CD4-positive, alpha-beta T cell treated with Interleukin-17A for 4 hours (primary cell): ENCODE results near the gene CYSRT1.
"Not testable (repeated sequence)": the region's sequence is repeated elsewhere in the genome, so short reads cannot be mapped to it uniquely, and the experiment has no call there.

ENCODE experiments used
- DNase-seq: peaks from one replicate; pipeline ENCODE4 v3.0.0-alpha.2; 2020; ENCODE audit warnings: mixed read lengths

The CYSRT1 gene

DNA sequence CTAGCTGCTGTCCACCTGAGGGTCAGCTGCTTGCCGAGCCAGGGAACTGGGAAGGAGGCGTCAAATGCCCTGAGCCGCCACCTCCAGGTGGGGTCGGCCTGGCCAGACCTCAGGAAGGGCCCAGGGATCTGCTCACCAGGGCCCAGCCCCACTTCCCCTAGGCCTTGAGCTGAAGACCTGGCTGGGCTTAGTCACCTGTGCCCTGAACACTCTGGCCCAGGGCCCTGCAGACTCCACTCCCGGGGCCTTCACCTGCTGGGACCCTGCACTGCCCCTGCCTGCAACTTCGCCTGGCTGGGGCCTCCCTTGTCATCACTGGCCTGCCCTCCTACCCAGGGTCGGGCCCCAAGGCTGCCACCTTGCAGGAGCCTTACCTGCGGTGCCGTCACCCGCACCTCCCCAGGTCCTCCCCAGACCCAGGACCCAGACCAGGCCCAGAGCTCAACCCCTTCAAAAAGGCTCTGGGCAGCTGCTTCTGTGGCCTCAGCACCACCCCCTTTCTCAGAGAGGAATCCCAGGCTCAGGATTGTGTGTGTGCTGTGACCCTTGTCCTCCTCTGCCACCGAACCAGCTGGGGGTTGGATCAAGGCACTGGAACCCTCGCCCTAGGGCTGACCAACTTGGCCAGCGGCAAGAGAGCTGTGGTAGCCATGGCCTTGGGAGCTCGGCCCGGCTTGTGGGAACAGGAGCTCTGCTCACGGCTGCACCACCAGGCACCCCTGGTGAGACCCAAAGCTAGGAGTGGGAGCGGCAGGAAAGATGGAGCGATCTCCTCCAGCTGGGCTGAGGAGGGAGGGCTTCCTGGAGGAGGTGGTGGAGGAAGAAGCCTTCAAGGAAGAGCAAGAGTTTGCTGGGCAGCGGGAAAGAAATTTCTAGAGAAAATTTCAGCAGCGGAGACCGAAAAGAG is 29.0 kb downstream of the CYSRT1 start:
- DNase-seq = no peak

DNA sequence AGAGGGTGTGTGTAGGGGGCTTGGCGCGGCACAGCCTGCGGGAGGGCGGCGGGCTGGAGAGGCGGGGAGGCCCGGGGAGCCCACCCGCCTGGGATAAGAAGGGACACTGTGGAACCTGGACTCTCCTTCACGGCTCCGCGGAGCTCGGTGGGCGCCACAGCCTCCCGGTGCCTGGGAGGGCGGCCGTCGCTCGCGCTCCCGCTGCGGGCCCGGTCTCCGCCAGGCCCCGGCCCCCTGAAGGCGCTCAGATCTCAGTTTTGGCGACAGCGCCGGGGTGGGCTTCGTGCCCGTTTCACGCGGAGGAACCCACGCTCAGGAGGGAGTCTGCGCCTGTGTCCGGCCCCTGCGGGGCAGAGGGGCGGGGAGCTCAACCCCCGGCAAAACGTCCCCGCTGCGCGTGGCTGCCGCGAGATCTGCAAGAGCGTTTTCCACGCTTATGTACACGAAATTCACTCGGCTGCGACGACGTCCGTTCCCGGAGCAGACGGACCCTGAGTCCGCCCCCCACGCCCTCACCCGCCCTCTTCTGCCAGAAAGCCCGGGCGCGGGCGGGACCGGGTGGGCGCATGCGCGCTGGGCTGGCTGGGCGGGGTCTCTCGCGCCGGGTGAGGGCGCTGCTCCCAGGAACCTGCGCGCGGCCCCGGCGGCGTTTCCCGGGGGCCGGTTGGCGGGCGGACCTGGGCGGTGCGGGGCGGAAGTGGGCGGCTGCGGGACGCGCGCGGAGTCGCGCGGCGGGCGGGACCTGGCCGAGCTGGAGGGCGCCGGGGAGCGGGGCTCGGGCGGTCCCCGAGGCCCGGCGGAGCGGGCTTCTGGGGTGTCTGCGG is 29.9 kb downstream of the CYSRT1 start, which contains the start of gene NELFB:
NELFB (plus strand) TSS at position 704 of the 824 bp plus-strand sequence.
- DNase-seq = peak; percentile 98

DNA sequence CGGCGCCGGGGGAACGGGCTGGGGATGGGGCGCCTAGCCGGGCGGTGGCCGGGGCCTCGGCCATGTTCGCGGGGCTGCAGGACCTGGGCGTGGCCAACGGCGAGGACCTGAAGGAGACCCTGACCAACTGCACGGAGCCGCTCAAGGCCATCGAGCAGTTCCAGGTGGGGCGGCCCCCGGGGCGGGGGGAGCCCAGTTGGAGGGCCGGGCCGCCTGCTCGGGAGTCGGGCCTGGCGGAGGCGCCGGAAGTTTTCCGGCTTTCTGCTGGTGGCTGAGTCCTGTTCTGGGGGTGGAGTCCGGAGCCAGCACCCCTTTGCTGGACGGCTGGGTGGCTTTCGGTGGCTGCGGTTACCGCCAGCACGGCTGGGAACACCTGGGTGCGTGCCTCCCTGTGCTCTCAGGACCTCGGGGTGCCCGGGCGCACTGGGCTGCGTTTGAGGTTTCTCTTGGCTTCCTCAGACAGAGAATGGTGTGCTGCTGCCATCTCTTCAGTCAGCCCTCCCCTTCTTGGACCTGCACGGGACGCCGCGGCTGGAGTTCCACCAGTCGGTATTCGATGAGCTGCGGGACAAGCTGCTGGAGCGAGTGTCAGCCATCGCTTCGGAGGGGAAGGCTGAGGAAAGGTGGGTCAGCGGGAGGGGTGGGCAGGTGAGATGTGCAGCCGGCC is 30.6 kb downstream of the CYSRT1 start:
- no peak for DNase-seq

DNA sequence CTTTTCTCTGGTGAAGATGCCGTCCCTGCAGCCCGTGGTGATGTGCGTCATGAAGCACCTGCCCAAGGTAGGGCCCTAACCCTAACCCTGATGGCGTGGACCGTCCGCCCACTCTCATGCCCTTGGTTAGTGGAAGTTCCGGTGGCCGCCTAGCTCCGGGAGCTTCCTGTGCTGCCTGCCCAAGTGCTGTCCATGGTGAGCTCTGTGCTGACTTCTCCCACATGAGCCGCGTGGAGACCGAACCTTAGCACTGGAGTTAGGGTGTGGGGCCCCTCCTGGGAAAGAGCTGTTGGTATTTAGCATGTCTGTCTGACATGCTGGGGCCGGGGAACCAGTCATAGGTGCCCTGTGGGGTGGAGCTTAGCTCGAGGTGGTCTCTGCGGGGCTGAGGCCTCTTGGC is 31.4 kb downstream of the CYSRT1 start:
- DNase-seq = no peak

DNA sequence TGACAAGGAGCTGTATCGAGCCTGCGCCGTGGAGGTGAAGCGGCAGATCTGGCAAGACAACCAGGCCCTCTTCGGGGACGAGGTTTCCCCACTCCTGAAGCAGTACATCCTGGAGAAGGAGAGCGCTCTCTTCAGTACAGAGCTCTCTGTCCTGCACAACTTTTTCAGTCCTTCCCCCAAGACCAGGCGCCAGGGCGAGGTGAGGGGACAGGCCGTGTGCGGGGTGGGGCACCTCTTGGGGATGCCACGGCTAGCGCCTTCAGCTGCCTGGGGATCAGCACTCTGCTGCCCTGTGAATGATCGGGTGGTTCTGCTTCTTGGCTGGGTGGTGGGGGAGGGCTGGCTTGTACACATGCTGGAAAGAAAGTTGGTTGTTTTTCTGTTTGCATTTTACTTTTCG is 31.9 kb downstream of the CYSRT1 start:
- DNase-seq = no peak

DNA sequence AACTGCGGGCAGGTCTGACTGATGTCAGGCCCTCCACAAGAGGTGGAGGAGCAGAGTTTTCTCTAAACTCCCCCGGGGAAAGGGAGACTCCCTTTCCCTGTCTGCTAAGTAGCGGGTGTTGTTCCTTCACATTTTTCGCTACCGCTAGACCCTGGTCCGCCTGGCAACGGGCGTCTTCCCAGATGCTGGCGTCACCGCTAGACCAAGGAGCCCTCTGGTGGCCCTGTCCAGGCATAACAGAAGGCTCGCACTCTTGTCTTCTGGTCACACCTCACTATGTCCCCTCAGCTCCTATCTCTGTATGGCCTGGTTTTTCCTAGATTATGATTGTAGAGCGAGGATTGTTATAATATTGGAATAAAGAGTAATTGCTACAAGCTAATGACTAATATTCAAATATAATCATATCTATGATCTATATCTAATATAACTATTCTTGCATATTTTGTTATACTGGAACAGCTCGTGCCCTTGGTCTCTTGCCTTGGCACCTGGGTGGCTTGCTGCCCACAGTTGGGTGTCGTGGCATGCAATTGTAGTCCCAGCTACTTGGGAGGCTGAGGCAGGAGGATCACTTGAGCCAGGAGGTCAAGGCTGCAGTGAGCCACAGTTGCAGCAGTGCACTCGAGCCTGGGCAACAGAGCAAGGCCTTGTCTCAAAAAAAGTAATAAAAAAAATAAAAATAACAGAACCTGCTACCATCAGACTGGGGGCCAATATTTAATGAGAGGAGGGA is 37.4 kb downstream of the CYSRT1 start:
- DNase-seq = not testable (repeated sequence)

DNA sequence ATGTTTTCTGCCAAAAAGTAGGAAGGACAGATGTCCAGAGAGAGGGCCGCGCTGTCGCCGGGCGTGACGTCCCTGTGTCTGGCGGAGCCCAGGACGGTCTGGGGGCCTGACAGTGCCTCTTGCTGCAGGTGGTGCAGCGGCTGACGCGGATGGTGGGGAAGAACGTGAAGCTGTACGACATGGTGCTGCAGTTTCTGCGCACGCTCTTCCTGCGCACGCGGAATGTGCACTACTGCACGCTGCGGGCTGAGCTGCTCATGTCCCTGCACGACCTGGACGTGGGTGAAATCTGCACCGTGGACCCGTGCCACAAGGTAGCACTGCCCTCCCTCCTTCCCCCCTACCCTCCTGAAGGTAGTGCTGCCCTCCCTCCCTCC is 37.9 kb downstream of the CYSRT1 start:
- no peak for DNase-seq

DNA sequence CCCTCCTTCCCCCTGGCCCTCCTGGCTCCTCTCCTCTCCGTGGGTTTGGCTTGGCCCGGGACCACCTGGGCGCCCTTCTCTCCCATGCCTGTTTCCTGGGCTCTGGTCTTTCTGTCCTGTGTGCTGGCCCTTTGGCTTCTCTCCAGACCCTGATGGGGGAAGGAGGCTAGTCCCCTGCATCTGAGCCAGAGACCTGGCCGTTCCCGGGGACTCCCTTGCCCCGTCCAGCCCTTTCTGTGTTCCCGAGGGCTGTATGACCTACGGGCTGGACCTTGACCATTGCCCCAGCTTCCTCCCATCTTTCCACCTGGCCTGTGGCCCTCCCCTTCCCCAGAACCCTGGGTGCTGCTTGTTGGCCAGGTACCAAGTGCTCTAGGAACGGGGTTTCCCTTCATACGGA is 38.5 kb downstream of the CYSRT1 start:
- DNase-seq = no peak

DNA sequence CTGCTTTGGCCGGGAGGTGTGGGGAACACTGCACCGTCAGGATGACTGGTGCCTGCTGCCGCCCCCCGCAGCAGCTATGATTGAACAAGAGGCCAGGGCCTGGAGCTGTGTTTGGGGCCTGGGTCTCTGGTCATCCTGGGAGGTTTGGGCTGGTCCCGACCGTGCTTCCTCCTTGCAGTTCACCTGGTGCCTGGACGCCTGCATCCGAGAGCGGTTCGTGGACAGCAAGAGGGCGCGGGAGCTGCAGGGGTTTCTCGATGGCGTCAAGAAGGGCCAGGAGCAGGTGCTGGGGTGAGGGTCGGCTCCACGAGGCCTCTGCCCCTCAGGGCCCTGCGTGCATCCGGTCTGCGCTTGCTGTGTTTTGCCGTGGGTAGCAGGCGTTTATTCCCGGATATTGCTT is 39.1 kb downstream of the CYSRT1 start:
- DNase-seq = no peak

DNA sequence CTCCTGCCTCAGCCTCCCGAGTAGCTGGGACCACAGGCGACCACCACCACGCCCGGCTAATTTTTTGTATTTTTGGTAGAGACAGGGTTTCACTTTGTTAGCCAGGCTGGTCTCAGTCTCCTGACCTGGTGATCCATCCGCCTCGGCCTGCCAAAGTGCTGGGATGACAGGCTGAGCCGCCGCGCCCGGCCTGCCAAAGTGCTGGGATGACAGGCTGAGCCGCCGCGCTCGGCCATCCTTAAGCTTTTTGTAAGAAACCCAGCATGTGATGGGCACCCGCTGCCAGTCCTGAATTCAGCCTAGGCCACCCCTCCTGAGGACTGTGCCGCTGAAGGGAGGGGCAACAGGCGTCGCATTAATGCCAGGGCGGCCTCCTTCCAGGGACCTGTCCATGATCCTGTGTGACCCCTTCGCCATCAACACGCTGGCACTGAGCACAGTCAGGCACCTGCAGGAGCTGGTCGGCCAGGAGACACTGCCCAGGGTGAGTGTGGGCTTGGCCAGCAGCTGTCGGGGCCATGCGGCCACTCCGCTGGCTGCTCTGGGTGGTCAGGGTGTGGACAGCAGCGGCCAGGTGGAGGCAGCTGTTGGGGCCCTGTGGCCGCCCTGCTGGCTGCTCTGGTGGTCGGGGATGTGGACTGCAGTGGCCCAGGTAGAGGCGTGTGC is 40.7 kb downstream of the CYSRT1 start:
- DNase-seq = no peak

DNA sequence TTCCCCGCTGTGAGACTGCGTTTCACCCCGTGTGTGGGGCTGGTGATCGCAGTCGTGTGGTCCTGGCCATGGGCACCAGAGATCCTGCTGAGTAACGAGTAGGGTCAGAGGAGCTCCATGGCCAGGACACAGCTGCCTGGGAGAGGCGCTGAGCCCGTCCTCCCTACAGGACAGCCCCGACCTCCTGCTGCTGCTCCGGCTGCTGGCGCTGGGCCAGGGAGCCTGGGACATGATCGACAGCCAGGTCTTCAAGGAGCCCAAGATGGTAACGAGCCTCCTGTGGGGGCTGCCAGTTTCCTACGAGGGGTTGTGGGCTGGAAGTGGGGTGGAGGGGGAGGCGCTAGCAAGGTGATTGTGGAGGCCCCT is 41.2 kb downstream of the CYSRT1 start:
- DNase-seq = no peak

DNA sequence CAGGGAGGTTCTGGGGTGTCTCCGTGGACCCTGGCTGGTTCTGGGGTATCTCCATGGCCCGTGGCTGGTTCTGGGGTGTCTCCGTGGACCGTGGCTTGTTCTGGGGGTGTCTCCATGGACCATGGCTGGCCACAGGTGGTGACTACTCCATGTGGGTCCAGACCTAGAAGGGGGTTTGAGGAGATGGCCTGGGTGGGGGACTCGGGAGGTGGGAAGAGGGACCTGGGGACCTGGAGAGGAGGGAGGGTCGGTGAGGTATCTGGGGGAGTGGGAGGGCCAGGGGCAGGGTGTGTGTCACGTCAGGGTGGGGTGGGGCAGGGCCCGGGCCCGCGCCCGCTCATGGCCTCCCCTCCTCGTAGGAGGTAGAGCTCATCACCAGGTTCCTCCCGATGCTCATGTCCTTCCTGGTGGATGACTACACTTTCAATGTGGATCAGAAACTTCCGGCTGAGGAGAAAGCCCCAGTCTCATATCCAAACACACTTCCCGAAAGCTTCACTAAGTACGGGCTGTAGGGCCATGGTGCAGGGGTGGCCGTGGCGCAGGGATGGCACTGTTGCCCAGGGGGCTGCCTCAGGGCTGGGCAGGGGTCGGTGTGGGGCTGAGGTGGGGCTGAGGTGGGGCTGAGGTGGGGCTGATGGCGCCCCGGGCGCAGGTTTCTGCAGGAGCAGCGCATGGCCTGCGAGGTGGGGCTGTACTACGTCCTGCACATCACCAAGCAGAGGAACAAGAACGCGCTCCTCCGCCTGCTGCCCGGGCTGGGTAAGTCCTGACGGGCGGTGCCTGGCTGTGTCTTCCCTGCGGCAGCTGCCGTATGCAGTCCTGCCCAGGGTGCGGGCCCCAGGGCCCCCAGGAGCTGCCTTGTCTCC is 41.8 kb downstream of the CYSRT1 start:
- DNase-seq = no peak

DNA sequence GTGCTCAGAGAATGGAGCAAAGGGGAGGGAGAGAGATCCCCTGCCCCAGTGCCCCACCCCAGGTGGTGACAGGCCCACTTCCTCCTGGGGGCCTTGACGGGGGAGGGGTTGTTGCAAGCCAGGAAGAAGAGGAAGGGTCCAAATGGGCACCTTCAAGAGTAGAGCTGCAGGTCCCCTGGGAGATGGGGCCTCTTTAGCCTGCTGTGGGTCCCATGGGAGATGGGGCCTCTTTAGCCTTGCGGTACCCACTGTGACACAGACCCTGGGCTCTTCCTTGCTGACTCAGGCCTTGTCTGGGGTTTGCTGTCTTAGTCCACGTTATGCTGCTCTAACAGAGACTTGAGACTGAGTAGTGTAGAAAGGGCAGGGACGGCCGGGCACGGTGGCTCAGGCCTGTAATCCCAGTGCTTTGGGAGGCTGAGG is 43.0 kb downstream of the CYSRT1 start:
- DNase-seq = no peak

DNA sequence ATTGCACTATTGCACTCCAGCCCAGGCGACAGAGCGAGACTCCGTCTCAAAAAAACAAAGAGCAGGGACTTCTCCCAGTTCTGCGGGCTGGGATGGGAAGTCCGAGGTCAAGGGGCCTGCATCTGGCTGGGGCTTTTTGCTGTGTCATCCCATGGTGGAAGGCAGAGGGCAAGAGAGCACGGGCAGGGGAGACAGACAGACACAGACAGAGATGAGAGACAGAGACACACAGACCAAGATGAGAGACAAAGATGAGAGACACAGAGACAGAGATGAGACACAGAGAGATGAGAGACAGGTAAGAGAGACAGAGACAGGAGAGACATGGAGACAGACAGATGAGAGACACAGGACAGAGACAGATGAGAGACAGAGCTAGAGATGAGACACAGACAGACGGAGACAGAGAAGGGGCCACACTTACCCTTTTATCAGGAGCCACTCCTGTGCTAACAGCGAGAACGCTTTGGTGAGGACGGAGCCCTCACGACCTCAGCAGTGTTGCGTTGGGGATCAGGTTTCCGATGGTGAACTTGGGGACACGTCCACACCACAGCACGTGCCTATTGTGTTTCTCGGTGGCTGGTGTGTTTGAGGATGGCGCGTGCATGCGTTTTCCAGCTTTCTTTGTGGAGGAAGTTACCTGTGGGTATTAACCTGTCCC is 43.7 kb downstream of the CYSRT1 start:
- DNase-seq = no peak

DNA sequence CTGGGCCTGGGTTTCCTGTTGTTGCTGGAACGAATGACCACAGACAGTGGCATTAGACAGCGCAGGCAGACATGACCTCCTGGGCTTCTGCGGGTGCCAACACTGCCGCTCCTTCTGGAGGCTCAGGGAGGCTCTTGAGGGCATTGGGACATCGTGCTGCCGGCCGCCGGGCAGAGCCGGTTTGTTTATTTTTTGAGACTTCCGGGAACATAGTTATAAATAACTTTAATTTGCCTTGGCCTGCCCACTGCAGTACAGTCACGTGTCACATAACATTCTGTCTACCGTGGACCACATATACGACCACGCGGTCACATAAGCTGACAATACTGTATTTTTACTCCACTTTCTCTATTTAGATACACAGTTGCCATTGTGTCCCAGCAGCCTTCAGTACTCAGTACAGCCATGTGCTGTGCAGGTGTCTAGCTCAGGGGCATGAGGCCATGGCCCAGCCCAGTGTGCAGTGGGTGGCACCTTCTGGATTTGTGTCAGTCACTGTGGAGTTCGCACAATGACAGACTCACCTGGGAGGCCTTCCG is 44.3 kb downstream of the CYSRT1 start:
- no peak for DNase-seq

DNA sequence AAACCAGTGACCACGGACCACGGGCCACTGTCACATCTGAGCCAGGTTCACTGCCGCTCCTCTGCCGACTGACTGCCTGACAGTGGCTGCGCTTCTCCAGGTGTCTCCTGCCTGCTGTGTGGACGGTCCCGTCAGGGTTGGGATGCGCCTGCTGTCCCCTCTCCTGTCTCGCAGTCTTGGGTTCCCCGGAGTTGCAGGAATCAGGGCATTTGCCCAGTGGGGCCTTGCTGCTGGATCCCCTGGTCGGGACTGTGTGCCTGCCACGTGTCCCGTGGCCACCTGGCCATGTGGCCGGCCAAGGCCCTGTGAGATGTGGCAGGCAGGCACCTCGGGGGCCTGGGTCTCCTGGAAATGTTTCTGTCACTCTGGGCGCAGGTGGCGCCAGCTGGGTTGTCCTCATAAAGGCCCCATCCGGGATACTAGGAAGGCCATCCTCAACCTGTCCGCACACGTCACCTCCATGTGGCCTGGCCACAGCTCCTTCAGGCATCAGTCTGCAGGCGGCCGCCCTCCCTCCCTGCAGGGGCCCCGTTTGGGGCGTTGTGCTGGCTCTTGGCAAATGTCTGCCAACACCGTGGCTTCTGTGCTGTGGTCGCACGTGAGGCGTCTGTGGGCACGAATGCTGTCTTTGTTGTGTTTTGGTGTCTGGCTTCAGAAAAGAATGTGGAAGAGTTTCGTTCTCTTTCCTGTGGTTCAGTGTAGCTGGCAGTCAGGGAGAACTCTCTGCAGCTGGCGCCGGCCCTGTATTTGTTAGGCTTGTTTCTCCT is 46.1 kb downstream of the CYSRT1 start:
- peak; percentile 59 for DNase-seq

DNA sequence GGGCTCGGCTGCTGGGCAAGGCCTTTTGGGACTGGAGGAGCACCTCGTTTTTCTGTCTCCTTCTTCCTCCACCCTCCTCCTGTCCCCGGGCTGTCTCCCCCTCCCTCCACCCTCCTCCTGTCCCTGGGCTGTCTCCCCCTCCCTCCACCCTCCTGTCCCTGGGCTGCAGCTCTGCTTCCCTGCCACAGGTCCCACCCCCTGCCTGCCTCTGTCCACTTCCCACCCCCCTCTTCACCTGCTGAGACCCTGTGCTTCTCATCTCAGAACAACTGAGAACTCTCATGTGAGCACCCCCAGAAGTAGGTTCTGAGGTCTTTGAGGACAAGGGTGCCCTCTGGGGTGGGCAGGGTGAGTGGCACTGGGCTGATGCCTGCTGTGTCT is 46.7 kb downstream of the CYSRT1 start:
- DNase-seq = no peak

DNA sequence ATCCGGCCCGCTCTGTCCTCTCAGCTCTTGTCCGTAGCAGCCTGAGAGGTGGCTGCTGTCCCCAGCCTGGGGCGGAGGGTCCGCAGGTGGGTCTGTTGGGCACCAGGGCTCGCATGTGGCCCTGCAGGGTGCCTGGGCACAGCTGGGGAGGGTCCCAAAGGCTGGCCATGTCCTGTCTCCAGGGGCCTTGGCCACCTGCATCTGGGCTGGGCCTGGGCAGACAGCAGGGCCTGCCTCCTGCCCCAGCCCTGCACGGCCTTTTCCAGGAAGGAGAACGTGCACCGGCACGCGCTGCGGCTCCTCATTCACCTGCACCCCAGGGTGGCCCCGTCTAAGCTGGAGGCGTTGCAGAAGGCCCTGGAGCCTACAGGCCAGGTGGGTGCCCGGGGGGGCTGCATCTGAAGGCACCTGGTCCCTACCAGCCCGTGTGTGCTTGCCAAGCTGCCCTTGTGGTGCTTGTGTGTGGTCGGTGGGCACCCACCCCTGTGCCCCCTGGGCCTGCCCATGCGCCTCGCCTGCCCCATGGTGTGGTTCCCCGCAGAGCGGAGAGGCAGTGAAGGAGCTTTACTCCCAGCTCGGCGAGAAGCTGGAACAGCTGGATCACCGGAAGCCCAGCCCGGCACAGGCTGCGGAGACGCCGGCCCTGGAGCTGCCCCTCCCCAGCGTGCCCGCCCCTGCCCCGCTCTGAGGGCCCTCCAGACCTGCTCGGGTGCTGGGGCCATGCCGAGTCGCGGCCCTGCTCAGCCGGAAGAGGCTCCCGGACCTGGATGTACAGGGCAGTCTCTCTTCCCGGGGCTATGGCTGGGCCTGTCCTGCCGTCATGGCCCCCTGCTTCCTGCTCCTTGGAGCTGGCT is 47.5 kb downstream of the CYSRT1 start:
- DNase-seq = no peak

DNA sequence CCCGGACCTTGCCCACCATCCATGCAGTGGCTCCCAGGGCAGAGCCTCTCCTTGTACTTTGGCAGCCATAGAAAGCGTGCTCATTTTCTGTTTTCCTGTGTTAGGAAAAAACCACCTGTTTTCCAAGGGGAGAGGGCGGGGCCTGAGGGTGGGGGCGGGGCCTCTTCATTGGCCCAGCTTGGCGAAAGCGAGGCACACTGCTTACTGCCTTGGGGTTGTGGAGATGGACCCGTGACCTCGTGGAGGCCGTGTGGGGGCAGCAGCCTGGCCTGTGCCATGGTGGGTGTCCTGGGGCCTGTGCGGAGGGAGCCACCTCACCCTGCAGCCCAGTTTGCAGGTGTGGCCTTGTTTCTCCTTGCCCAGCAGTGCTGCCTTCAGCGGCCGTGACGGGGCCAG is 48.1 kb downstream of the CYSRT1 start:
- DNase-seq = no peak
